Measurements from ENCODE around the gene DES. TPM values are rescaled to one million over a fixed set of nuclear protein-coding genes. Genes with fewer than 3 reads are reported as not detected.
A peak's percentile ranks its signal among the peaks of the same experiment; 100 is the strongest.

Gene DES
- total and polyA plus RNA-seq, 2 donors from 2014 or later = 30.0 to 74.2 TPM

GRCh38 chr2:219464286-219465032 lies 46.3 kb downstream of the DES start:
- Histone ChIP-seq H3K4me1 (ENCODE audit: control insufficient read depth in 2 of 3, insufficient read depth in 2 of 3, low read depth in 1 of 3, low read length in 3 of 3) (no peaks in the 10 kb centered on the region), H3K9me3 (ENCODE audit: control insufficient read depth in 2 of 3, insufficient read depth in 1 of 3, low read length in 3 of 3) (no peaks in the 10 kb centered on the region), H3K27ac (ENCODE audit: low read depth in 2 of 2, low read length in 2 of 2) (no peak overlapping the region), H3K36me3 (ENCODE audit: control insufficient read depth in 2 of 3, insufficient read depth in 3 of 3, low read length in 3 of 3) (no peaks in the 10 kb centered on the region), H3K27me3 (ENCODE audit: control insufficient read depth, insufficient read depth, low read length) (no peaks in the 10 kb centered on the region), H3K9ac (ENCODE audit: low read length in 3 of 3) (no peak overlapping the region), H3K4me3 (ENCODE audit: low read length in 3 of 3) (no peak overlapping the region)
- FAIRE-seq = no peak
- DNase-seq = peak in 1 of 5 donors; percentile 45
- TF ChIP-seq CTCF (IDR thresholded peaks at IDR 0.05; ENCODE audit: borderline replicate concordance, extremely low read depth, insufficient read depth) = no peak
- intact Hi-C loops (cut with DNase I) = no loop called here

GRCh38 chr2:219465659-219466561 lies 47.7 kb downstream of the DES start:
- no peak overlapping the region for H3K9ac ChIP-seq (ENCODE audit: low read length in 3 of 3)
- H3K36me3 ChIP-seq (ENCODE audit: control insufficient read depth in 2 of 3, insufficient read depth in 3 of 3, low read length in 3 of 3) = no peaks in the 10 kb centered on the region
- intact Hi-C loops (cut with DNase I) = no loop called here
- no peaks in the 10 kb centered on the region for H3K9me3 ChIP-seq (ENCODE audit: control insufficient read depth in 2 of 3, insufficient read depth in 1 of 3, low read length in 3 of 3)
- H3K27ac ChIP-seq (ENCODE audit: low read depth in 2 of 2, low read length in 2 of 2) = no peak overlapping the region
- peak in 1 of 5 donors; percentile 75 for DNase-seq
- FAIRE-seq = no peak
- no peaks in the 10 kb centered on the region for H3K4me1 ChIP-seq (ENCODE audit: control insufficient read depth in 2 of 3, insufficient read depth in 2 of 3, low read depth in 1 of 3, low read length in 3 of 3)
- no peaks in the 10 kb centered on the region for H3K27me3 ChIP-seq (ENCODE audit: control insufficient read depth, insufficient read depth, low read length)
- no peak overlapping the region for H3K4me3 ChIP-seq (ENCODE audit: low read length in 3 of 3)
- no peak for TF ChIP-seq CTCF (IDR thresholded peaks at IDR 0.05; ENCODE audit: borderline replicate concordance, extremely low read depth, insufficient read depth)

DNA sequence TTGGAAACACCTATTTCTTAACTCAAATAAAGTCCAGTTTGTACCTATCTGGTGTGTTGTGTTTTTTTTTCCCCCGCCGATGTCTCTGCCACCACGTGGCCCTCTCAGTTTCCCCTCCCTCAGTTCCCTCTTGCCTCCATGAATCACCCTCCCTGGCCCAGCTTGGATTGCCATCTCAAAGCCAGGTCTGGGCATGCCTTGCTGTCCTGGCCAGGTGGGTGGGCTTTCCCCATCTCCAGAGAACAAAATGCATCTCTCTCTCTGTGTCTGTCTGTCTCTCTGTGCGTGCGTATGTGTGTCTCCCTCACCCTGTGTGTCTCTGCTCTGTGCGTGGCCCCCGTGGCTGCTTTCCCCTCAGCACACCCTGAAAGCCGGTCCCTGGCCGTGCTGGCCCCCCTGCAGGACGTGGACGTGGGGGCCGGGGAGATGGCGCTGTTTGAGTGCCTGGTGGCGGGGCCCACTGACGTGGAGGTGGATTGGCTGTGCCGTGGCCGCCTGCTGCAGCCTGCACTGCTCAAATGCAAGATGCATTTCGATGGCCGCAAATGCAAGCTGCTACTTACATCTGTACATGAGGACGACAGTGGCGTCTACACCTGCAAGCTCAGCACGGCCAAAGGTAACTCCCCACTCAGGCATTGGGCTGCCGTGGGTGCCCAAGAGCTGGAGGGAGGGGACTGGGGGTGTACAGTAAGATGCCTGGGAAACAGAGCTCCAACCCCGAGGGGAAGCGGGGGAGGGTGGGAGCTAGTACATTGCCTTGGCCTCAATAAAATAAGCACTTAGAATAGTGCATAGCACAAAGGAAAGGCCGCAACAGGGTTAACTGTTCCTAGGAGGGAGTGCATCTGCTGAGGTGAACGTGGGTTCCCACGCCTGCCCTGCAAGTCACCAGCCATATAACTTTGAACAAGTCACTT lies 48.9 kb downstream of the DES start:
- H3K4me3 ChIP-seq (ENCODE audit: low read length in 3 of 3) = no peak overlapping the region
- no peak for TF ChIP-seq CTCF (IDR thresholded peaks at IDR 0.05; ENCODE audit: borderline replicate concordance, extremely low read depth, insufficient read depth)
- H3K4me1 ChIP-seq (ENCODE audit: control insufficient read depth in 2 of 3, insufficient read depth in 2 of 3, low read depth in 1 of 3, low read length in 3 of 3) = no peaks in the 10 kb centered on the region
- no peaks in the 10 kb centered on the region for H3K27me3 ChIP-seq (ENCODE audit: control insufficient read depth, insufficient read depth, low read length)
- FAIRE-seq (no peak), DNase-seq (peak in 1 of 5 donors; percentile 59)
- H3K9me3 ChIP-seq (ENCODE audit: control insufficient read depth in 2 of 3, insufficient read depth in 1 of 3, low read length in 3 of 3) = no peaks in the 10 kb centered on the region
- H3K27ac ChIP-seq (ENCODE audit: low read depth in 2 of 2, low read length in 2 of 2) = no peak overlapping the region
- H3K36me3 ChIP-seq (ENCODE audit: control insufficient read depth in 2 of 3, insufficient read depth in 3 of 3, low read length in 3 of 3) = no peaks in the 10 kb centered on the region
- H3K9ac ChIP-seq (ENCODE audit: low read length in 3 of 3) = no peak overlapping the region
- intact Hi-C loops (cut with DNase I) = no loop called here

Data from kidney (tissue), 14 donors.